ENCODE data around the gene CARD18.

DNA sequence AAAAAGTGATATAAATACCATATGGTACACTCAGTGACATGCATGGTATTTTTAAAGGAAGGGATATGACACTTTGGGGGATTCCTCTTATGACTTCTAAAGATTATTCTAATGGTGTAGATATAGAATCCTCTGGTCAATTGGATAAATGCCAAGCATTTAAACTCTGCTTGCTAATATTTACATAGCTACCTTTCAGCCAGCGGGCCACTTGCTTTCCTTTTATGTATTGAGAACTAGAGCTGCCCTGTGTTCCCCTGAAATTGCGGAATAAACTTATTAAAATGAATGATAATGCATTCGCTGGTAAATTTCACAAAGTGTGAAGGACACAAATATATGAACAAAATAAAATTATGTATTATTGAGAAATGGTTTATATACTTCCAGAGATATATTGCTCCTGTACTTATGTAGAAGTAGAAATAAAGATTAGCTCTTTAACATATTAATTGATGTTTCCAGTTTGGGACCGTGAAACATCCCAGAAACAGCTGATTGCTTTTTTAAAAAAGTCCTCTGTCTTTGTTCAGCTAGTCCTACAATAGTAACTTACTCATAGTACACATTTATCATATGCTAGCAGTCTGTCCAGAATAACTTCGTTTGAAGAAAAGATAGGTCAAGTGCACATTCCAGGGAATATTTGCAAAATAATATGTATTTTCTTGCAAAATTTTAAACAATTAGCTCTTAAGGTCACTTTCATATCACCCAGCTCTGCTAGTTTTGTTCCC lies 40.1 kb upstream of the CARD18 start:
- TF ChIP-seq, protein P1, sequence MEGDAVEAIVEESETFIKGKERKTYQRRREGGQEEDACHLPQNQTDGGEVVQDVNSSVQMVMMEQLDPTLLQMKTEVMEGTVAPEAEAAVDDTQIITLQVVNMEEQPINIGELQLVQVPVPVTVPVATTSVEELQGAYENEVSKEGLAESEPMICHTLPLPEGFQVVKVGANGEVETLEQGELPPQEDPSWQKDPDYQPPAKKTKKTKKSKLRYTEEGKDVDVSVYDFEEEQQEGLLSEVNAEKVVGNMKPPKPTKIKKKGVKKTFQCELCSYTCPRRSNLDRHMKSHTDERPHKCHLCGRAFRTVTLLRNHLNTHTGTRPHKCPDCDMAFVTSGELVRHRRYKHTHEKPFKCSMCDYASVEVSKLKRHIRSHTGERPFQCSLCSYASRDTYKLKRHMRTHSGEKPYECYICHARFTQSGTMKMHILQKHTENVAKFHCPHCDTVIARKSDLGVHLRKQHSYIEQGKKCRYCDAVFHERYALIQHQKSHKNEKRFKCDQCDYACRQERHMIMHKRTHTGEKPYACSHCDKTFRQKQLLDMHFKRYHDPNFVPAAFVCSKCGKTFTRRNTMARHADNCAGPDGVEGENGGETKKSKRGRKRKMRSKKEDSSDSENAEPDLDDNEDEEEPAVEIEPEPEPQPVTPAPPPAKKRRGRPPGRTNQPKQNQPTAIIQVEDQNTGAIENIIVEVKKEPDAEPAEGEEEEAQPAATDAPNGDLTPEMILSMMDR (IDR thresholded peaks at IDR 0.05): no peak
- TF ChIP-seq EZH2phosphoT487 (IDR thresholded peaks at IDR 0.05) (no peak), EZH2 (IDR thresholded peaks at IDR 0.05) (no peak)
